ENCODE results near the gene OIT3. TPM values are rescaled to one million over a fixed set of nuclear protein-coding genes. Genes with fewer than 3 reads are reported as not detected.
"Not testable (repeated sequence)": the region's sequence is repeated elsewhere in the genome, so short reads cannot be mapped to it uniquely, and the experiment has no call there.

The OIT3 gene
- total RNA-seq, 2 donors from 2014 or later: 0.15 to 0.19 TPM

DNA sequence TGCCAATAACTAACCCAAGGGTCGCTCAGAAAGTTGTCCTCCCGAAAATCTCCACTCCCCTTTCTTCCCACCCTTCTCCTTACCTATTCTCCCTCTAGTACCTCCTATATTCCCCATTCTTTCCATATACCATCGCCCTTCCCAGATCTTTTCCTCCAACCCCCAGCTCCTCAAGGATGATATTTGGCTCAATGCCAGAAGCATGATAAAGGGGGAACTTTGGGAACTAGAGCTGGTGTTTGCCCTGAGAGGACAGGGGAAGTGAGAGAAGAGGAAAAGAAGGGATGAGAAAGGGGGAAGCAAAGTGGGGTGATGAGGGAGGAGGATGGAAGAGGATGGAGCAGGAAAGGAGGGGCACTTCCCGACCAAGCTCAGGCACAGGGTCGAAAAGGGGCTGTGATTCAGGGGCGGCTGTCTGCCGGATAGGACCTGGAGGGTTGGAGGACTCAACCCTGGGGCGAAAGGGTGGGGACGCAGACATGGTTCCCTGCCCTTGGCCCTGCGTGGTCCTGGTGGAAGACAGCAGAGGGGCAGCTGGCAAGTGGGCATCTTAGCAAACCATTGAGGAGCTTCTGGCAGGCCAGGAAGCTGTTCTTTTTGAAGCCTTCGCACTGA is 1.8 kb downstream of the OIT3 start:
- H3K4me1 ChIP-seq: no peaks in the 10 kb centered on the region
- no peak for DNase-seq
- H3K27me3 ChIP-seq: no peaks in the 10 kb centered on the region
- intact Hi-C loops (cut with DNase I): no loop called here
- H3K9ac ChIP-seq (ENCODE audit: low read depth in 2 of 2, low read length in 2 of 2): no peak overlapping the region
- H3K27ac ChIP-seq: no peak overlapping the region
- no peaks in the 10 kb centered on the region for H3K9me3 ChIP-seq
- TF ChIP-seq, protein P1, sequence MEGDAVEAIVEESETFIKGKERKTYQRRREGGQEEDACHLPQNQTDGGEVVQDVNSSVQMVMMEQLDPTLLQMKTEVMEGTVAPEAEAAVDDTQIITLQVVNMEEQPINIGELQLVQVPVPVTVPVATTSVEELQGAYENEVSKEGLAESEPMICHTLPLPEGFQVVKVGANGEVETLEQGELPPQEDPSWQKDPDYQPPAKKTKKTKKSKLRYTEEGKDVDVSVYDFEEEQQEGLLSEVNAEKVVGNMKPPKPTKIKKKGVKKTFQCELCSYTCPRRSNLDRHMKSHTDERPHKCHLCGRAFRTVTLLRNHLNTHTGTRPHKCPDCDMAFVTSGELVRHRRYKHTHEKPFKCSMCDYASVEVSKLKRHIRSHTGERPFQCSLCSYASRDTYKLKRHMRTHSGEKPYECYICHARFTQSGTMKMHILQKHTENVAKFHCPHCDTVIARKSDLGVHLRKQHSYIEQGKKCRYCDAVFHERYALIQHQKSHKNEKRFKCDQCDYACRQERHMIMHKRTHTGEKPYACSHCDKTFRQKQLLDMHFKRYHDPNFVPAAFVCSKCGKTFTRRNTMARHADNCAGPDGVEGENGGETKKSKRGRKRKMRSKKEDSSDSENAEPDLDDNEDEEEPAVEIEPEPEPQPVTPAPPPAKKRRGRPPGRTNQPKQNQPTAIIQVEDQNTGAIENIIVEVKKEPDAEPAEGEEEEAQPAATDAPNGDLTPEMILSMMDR (IDR thresholded peaks at IDR 0.05): no peak
- H3K4me3 ChIP-seq: no peak overlapping the region
- no peaks in the 10 kb centered on the region for H3K36me3 ChIP-seq

DNA sequence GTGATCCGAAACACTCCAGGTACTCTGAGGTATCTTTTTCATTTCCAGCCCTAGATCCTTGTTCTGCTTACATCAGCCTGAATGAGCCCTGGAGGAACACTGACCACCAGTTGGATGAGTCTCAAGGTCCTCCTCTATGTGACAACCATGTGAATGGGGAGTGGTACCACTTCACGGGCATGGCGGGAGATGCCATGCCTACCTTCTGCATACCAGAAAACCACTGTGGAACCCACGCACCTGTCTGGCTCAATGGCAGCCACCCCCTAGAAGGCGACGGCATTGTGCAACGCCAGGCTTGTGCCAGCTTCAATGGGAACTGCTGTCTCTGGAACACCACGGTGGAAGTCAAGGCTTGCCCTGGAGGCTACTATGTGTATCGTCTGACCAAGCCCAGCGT is 5.1 kb downstream of the OIT3 start:
- no peak overlapping the region for H3K4me3 ChIP-seq
- H3K9ac ChIP-seq (ENCODE audit: low read depth in 2 of 2, low read length in 2 of 2): no peak overlapping the region
- no peaks in the 10 kb centered on the region for H3K27me3 ChIP-seq
- no peaks in the 10 kb centered on the region for H3K36me3 ChIP-seq
- TF ChIP-seq, protein P1 (IDR thresholded peaks at IDR 0.05): no peak
- intact Hi-C loops (cut with DNase I): no loop called here
- no peaks in the 10 kb centered on the region for H3K4me1 ChIP-seq
- no peak for DNase-seq
- H3K9me3 ChIP-seq: no peaks in the 10 kb centered on the region
- no peak overlapping the region for H3K27ac ChIP-seq

DNA sequence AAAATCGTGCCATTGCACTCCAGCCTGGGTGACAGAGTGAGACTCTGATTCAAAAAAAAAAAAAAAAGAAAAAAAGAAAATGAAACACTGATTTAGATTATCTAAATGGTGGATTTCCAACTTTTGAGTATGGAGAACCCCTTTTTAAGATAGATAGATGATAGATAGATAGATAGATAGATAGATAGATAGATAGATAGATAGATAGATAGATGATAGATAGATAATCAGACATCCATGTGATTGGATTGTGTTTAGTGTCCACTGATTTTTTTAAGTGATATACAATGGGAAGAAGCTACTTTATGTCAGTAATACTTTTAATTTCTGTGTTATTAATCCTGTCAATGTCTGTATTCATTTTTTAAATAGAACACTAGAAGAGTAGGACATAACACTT is 6.0 kb downstream of the OIT3 start:
- Histone ChIP-seq H3K4me3 (no peak overlapping the region), H3K9me3 (no peaks in the 10 kb centered on the region), H3K4me1 (no peaks in the 10 kb centered on the region), H3K36me3 (no peaks in the 10 kb centered on the region), H3K27ac (no peak overlapping the region), H3K9ac (ENCODE audit: low read depth in 2 of 2, low read length in 2 of 2) (no peak overlapping the region), H3K27me3 (no peaks in the 10 kb centered on the region)
- TF ChIP-seq, protein P1 (IDR thresholded peaks at IDR 0.05): no peak
- no peak for DNase-seq
- intact Hi-C loops (cut with DNase I): no loop called here

DNA sequence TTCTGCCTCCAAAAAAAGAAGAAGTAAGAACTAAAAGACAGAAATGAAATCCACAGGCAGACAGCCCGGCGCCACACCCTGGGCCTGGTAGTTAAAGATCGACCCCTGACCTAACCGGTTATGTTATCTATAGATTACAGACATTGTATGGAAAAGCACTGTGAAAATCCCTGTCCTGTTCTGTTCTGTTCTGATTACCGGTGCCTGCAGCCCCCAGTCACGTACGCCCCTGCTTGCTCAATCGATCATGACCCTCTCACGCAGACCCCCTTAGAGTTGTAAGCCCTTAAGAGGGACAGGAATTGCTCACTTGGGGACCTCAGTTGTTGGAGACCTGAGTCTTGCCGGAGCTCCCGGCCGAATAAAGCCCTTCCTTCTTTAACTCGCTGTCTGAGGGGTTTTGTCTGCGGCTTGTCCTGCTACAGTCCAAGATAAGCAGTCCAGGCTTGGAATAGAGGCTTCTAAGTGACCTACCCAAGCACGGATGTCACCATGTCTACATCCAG is 10.5 kb downstream of the OIT3 start:
- not testable (repeated sequence) for H3K36me3 ChIP-seq

DNA sequence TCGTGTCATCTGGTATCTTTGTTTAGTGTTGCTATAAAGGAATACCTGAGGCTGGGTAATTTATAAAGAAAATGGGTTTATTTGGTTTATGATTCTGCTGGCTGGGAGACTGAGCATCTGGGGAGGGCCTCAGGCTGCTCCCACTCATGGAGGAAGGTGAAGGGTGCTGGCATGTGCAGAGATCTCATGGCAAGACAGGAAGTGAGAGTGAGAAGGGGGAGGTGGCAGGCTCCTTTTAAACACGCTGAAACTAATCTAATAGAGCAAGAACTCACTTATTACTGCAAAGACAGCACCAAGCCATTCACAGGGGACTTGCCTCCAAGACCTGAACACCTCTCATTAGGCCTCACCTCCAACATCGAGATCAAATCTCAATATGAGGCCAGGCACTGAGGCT is 11.3 kb downstream of the OIT3 start:
- H3K4me3 ChIP-seq: no peak overlapping the region
- H3K36me3 ChIP-seq: no peaks in the 10 kb centered on the region
- H3K27me3 ChIP-seq: no peaks in the 10 kb centered on the region
- TF ChIP-seq, protein P1 (IDR thresholded peaks at IDR 0.05): no peak
- no peak for DNase-seq
- no peaks in the 10 kb centered on the region for H3K9me3 ChIP-seq
- no peak overlapping the region for H3K27ac ChIP-seq
- H3K9ac ChIP-seq (ENCODE audit: low read depth in 2 of 2, low read length in 2 of 2): no peak overlapping the region
- intact Hi-C loops (cut with DNase I): no loop called here
- no peaks in the 10 kb centered on the region for H3K4me1 ChIP-seq

More for the DNA sequence above, 10.5 kb downstream of the OIT3 start:
- H3K4me3 ChIP-seq; H3K9me3 ChIP-seq; H3K9ac ChIP-seq (ENCODE audit: low read depth in 2 of 2, low read length in 2 of 2); intact Hi-C loops (cut with DNase I); H3K4me1 ChIP-seq; H3K27ac ChIP-seq; H3K27me3 ChIP-seq; DNase-seq: not testable (repeated sequence)

DNA sequence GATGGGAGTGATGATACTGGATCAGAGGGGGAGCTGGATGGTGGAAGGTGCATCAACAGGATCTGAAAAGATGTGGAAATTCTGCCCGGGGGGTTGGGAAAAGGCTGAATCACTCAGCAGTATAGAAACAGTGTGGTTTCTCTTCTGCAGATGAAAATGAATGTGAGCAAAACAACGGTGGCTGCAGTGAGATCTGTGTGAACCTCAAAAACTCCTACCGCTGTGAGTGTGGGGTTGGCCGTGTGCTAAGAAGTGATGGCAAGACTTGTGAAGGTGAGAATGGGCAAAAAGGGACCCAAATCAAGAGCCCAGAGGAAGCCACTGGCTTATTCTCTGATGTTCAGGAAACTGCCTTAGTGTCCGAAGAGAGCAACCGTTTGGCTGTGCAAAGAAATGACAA is 12.9 kb downstream of the OIT3 start:
- DNase-seq: no peak
- intact Hi-C loops (cut with DNase I): no loop called here

More for the DNA sequence above, 12.9 kb downstream of the OIT3 start:
- Histone ChIP-seq H3K27me3 (no peaks in the 10 kb centered on the region), H3K9me3 (no peaks in the 10 kb centered on the region), H3K4me3 (no peak overlapping the region), H3K36me3 (no peaks in the 10 kb centered on the region), H3K9ac (ENCODE audit: low read depth in 2 of 2, low read length in 2 of 2) (no peak overlapping the region), H3K27ac (no peak overlapping the region), H3K4me1 (no peaks in the 10 kb centered on the region)
- TF ChIP-seq, protein P1 (IDR thresholded peaks at IDR 0.05): no peak
